Endothelial cell (in vitro differentiated cells): ENCODE measurements around the gene DDC. TPM values are rescaled to one million over a fixed set of nuclear protein-coding genes. Genes with fewer than 3 reads are reported as not detected.

Experiments
- DNase-seq: peaks from one replicate; pipeline ENCODE4 v3.0.0; 2021; ENCODE audit warnings: low spot score
- H3K27ac Mint-ChIP-seq: one replicate; pipeline ENCODE4 v1.8.0; 2021; ENCODE audit warnings: mixed read lengths, inconsistent platforms; ENCODE audit not compliant: unreplicated experiment
- H3K27me3 Mint-ChIP-seq: one replicate; pipeline ENCODE4 v1.8.0; 2021; ENCODE audit warnings: mild to moderate bottlenecking, moderate library complexity, mixed read lengths, inconsistent platforms; ENCODE audit not compliant: unreplicated experiment
- H3K36me3 Mint-ChIP-seq: one replicate; pipeline ENCODE4 v1.8.0; 2021; ENCODE audit warnings: mild to moderate bottlenecking, low read depth, mixed read lengths, inconsistent platforms; ENCODE audit not compliant: unreplicated experiment
- H3K4me1 Mint-ChIP-seq: one replicate; pipeline ENCODE4 v1.8.0; 2021; ENCODE audit warnings: mild to moderate bottlenecking, mixed read lengths, inconsistent platforms; ENCODE audit not compliant: unreplicated experiment
- H3K4me3 Mint-ChIP-seq: one replicate; pipeline ENCODE4 v1.8.0; 2021; ENCODE audit warnings: mild to moderate bottlenecking, mixed read lengths, inconsistent platforms; ENCODE audit not compliant: unreplicated experiment
- H3K9me3 Mint-ChIP-seq: one replicate; pipeline ENCODE4 v1.8.0; 2021; ENCODE audit warnings: mixed read lengths, inconsistent platforms; ENCODE audit not compliant: unreplicated experiment
- total RNA-seq: library from RNA; stranded (reverse); fragmentation: NEBNext Ultra II Directional; extraction: Animal tissue kit (Norgen Biotek cat#: 25700); gene quantifications from one replicate; pipeline ENCODE4 v1.2.1, GENCODE V29; 2021; ENCODE audit not compliant: unreplicated experiment
- TF ChIP-seq, protein P1 (sequence below): fragments of 200-600 bp; sonication (generic); IDR thresholded peaks from one replicate; pipeline ENCODE4 v1.5.0; 2021; ENCODE audit warnings: antibody characterized with exemption; ENCODE audit not compliant: unreplicated experiment

The DDC gene
- total RNA-seq, 1 donor from 2014 or later = not detected

- H3K27ac Mint-ChIP-seq = no peak overlapping the region
- H3K4me1 Mint-ChIP-seq = peaks cover 3% of the 10 kb centered on the region
- H3K9me3 Mint-ChIP-seq = peaks cover 5% of the 10 kb centered on the region
- H3K36me3 Mint-ChIP-seq = no peaks in the 10 kb centered on the region
- peaks cover 3% of the 10 kb centered on the region for H3K27me3 Mint-ChIP-seq
- TF ChIP-seq, protein P1, sequence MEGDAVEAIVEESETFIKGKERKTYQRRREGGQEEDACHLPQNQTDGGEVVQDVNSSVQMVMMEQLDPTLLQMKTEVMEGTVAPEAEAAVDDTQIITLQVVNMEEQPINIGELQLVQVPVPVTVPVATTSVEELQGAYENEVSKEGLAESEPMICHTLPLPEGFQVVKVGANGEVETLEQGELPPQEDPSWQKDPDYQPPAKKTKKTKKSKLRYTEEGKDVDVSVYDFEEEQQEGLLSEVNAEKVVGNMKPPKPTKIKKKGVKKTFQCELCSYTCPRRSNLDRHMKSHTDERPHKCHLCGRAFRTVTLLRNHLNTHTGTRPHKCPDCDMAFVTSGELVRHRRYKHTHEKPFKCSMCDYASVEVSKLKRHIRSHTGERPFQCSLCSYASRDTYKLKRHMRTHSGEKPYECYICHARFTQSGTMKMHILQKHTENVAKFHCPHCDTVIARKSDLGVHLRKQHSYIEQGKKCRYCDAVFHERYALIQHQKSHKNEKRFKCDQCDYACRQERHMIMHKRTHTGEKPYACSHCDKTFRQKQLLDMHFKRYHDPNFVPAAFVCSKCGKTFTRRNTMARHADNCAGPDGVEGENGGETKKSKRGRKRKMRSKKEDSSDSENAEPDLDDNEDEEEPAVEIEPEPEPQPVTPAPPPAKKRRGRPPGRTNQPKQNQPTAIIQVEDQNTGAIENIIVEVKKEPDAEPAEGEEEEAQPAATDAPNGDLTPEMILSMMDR = no peak
- DNase-seq = no peak
- no peak overlapping the region for H3K4me3 Mint-ChIP-seq
Measured at GRCh38 chr7:50456371-50457123, 108.7 kb downstream of the DDC start.

GRCh38 chr7:50455658-50456057, 109.5 kb downstream of the DDC start:
- no peak overlapping the region for H3K27ac Mint-ChIP-seq
- no peaks in the 10 kb centered on the region for H3K36me3 Mint-ChIP-seq
- TF ChIP-seq, protein P1 = no peak
- H3K4me3 Mint-ChIP-seq = no peak overlapping the region
- H3K27me3 Mint-ChIP-seq = peaks cover 3% of the 10 kb centered on the region
- H3K9me3 Mint-ChIP-seq = no peaks in the 10 kb centered on the region
- H3K4me1 Mint-ChIP-seq = peaks cover 3% of the 10 kb centered on the region
- no peak for DNase-seq

DNA sequence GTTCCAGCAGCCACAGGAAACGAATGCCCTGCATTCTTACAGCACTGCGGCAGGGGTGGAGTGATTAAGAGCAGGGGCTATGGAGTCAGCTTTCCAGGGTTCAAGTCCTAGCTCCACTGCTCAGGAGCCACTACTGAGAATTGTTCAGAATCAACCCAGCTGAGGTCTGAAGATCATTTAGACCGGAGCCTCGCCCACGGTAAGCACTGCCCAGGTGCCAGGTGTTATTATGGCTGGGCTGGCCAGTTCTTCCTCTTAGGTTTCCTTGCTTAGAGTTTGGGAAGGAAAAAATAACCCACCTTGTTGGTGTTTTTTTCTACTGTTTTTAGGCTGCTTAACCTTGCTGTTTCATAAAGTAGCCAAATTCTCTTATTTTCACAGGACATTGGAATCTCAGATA, 110.2 kb downstream of the DDC start:
- no peak for DNase-seq
- Mint-ChIP-seq H3K4me1 (peaks cover 3% of the 10 kb centered on the region), H3K27me3 (peaks cover 3% of the 10 kb centered on the region), H3K36me3 (no peaks in the 10 kb centered on the region), H3K4me3 (no peak overlapping the region), H3K9me3 (no peaks in the 10 kb centered on the region), H3K27ac (no peak overlapping the region)
- TF ChIP-seq, protein P1 = no peak

GRCh38 chr7:50450590-50451032, 114.6 kb downstream of the DDC start:
- Mint-ChIP-seq H3K9me3 (no peaks in the 10 kb centered on the region), H3K4me3 (peak overlapping the region; percentile 81), H3K4me1 (peaks cover 2% of the 10 kb centered on the region), H3K27ac (no peak overlapping the region), H3K27me3 (peaks cover 3% of the 10 kb centered on the region), H3K36me3 (no peaks in the 10 kb centered on the region)
- TF ChIP-seq, protein P1 = no peak
- DNase-seq = no peak

GRCh38 chr7:50449881-50450589, 115.2 kb downstream of the DDC start, which contains the start of gene FIGNL1:
FIGNL1 (minus strand) TSS chr7:50450350; CDS start chr7:50447287, 3,063 bp downstream.
- no peaks in the 10 kb centered on the region for H3K4me1 Mint-ChIP-seq
- DNase-seq = peak; percentile 41
- H3K36me3 Mint-ChIP-seq = no peaks in the 10 kb centered on the region
- TF ChIP-seq, protein P1 = no peak
- H3K27ac Mint-ChIP-seq = no peak within 1 kb of the TSS
- no peaks in the 10 kb centered on the region for H3K9me3 Mint-ChIP-seq
- peak within 1 kb of the TSS; percentile 88 for H3K4me3 Mint-ChIP-seq
- H3K27me3 Mint-ChIP-seq = peaks cover 3% of the 10 kb centered on the region
